GM08714 (cell line): ENCODE results near the gene USP34.
A peak's percentile ranks its signal among the peaks of the same experiment; 100 is the strongest.
"Not testable (repeated sequence)": the region's sequence is repeated elsewhere in the genome, so short reads cannot be mapped to it uniquely, and the experiment has no call there.

ENCODE experiments used
- H3K4me3 ChIP-seq: fragments of 200-500 bp; sonication (Bioruptor generic); 2 replicates; pipeline ENCODE4 v1.5.1; 2014; ENCODE audit warnings: mild to moderate bottlenecking, low read length, inconsistent platforms
- ZNF274 ChIP-seq: IDR thresholded peaks from 2 replicates; pipeline ENCODE4 v1.6.1; 2012; ENCODE audit warnings: mild to moderate bottlenecking, low read depth, low read length

The USP34 gene

DNA sequence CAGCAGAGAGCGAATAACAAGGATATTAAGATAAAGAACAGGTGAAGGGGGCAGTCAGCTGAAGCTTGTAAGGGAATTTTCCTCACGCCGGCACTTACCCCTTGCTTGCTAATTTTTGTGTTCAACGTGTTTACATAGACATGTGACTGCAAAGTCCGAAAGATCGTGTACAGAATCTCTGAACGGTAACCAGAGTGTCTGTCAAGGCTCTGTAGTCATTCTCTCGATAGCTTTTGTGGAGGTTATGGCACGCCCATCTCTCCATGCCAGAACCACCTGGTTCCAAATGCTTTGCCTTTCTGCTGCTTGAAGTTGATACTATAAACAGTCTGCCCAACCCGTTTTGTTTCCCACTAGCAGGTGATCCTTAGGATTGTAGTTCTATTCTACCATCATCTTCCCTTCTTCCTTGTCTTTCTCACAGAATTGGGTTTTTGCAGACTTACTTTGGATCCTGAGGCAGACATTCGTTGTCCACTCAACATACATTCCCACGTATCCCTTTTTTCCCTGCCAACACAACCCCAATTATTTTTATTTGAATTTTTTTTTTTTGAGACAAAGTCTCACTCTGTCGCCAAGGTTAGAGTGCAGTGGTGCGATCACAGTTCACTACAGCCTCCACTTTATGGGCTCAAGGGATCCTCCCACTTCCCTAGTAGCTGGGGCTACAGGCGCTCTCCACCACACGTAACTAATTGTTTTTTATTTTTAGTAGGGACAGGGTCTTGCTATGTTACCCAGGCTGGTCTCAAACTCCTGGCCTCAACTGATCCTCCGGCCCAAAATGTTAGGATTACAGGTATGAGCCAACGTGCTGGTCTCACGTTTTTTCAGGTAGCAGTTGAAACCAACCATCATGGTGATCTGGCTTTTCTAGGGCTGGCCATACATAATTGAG, 1.3 kb upstream of the USP34 start:
- no peak for TF ChIP-seq ZNF274
- peak overlapping the region; percentile 91 for H3K4me3 ChIP-seq

DNA sequence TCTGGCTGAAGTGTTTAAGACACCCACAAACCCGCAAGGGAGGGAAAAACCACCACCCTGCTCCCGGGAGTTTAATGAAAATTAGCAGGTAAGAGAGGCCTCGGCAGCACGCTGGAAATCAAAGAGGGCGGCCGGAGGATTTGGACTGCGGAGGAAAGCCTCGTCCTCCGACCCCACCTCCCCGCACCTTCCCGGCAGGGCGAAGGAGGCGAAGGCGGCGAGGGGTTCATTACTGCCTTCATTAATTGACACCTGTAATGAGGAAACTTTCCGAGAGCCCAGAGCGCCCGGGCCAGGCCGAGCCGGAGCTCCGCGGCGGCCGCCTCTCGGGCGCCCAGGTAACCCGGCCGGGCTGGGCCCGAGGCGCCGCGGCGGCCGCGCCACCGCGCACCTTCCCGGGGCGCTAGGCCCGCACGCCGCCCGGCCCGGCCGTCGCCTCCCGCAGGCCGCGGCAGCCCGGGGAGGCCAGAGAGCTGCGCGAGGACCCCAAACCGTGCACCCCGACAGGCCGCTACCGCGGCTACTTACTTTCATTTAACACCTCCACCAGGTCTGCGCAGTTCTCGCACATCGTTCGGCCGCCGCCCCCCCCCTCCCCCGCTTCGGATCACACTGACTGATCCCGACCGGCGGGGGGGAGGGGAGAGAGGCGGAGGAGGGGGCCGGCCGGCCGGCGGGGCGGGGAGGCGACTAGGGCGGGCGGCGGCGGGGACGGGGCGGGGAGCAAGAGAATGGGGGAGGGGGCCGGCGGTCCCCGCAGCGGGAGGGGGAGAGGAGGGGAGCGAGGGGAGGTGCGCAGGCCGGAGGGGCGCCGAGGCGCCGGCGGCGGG, 550 bp downstream of the USP34 start:
- H3K4me3 ChIP-seq, result peak overlapping the region; percentile 96
- TF ChIP-seq ZNF274, result no peak

DNA sequence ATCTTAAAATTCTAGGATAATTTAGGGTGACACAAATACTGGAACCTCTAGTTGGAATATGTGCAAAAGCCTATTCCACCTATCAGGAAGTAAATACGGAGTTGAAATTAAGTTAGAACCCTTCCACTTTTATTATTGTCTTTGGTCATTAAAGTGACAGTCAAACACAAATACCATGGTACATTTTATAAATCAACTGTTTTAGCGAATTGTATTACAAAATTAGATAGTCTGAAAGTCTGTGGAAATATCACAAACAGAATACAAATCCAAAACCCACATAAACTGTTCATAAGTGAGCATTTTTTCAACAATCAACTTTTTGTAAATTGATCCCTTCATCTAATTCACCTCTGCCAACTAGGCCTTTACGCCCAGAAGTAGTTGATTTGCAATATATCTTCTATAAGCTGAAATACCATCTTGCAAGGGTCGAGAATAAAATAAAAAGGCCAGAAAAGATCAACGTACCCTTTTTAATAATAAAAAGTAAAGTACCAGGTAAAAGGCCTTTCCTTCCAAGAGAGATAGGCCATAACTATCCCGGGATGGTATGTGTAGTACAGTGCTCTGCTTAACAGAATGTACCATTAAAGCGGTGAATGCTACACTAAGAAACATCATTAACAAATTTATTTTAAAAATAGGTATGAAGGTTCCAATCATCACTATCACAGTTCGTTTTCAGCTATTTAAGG, 1.3 kb downstream of the USP34 start:
- no peak for TF ChIP-seq ZNF274
- peak overlapping the region; percentile 96 for H3K4me3 ChIP-seq

DNA sequence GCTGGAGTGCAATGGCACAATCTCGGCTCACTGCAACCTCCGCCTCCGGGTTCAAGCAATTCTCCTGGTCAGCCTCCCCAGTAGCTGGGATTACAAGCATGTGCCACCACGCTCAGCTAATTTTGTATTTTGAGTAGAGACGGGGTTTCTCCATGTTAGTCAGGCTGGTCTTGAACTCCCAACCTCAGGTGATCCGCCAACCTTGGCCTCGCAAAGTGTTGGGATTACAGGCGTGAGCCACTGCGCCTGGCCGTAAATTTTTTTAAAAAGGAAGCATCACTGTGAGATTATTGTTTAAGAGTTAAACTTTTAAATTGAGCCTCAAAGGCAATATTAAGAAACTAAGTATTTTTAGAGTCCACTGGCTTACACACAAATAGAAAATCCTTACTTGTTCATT, 2.7 kb downstream of the USP34 start:
- H3K4me3 ChIP-seq, result not testable (repeated sequence)

DNA sequence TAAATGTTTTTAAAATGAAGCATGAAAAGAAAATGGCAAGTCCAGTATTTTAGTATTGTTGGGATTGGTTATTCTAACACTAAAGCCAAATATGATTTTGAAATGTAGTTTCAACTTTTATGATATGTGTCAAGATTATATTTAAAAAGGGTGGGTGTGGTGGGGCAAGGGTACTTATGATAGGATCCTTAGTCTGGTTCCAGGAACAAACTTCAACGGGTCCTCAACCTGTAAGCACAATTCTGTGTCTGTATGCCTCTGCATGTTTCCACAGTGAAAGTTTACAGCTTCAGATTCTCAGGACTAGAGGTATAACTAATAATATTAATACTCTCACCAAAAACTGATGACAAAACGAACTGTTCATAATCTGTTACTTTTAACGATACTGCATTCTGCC, 5.8 kb downstream of the USP34 start:
- H3K4me3 ChIP-seq, result no peak overlapping the region
- no peak for TF ChIP-seq ZNF274

DNA sequence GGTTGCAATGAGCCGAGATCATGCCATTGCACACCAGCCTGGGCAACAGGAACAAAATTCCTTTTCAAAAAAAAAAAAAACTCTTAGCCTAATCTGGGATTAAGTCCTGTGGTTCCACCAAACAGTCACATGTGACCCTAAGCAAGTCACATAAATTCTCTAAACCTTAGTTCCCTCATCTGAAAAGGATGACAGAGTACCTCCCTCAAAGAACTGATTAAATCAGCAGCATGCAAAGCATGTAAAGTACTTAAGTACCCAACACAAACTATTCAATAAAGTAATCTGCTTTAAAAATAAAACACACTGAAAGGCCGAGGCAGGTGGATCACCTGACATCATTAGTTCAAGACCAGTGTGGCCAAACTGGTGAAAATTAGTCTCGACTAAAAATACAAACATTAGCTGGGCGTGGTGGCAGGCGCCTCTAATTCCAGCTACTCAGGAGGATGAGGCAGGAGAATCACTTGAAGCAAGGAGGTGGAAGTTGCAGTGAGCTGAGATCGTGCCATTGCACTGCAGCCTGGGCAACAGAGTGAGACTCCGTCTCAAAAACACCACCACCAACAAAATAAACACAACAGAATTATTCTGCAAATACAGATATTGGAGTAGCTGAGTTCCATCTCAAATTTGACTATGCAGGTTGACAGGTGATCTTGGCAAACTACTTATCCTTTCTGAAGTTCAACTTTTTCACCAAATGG, 7.0 kb downstream of the USP34 start:
- no peak for TF ChIP-seq ZNF274
- no peak overlapping the region for H3K4me3 ChIP-seq

DNA sequence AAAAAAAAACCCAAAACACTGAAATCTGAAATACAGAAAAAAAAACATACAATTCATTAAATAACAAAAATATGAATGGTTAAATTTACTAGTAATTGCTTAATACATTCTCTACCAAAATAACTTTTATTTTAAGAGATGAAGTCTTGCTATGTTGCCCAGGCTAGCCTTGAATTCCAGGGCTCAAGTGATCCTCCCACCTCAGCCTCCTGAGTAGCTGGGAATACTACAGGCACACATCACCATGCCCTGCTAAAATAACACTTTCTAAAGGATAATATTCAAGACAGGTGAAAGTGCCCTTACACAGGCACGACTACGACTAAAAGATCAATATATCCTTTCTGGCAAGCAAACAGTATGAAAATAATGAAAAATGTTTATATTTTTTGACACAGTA, 9.5 kb downstream of the USP34 start:
- no peak for TF ChIP-seq ZNF274
- H3K4me3 ChIP-seq, result no peak overlapping the region

DNA sequence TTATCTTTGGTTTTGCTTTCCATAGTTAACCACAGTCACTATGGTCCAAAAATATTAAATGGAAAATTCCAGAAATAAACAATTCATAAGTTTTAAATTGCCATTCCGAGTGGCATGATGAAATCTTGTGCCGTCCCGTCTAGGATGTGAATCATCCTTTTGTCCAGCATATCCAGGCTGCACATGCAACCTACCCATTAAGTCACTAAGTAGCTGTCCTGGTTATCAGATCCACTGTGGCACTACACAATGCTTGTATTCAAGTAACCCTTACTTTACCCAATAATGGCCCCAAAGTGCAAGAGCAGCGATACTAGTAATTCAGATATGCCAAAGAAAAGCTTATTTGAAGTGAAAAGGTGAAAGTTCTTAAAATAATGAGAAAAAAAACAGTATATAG, 10.7 kb downstream of the USP34 start:
- H3K4me3 ChIP-seq, result no peak overlapping the region
- TF ChIP-seq ZNF274, result no peak

DNA sequence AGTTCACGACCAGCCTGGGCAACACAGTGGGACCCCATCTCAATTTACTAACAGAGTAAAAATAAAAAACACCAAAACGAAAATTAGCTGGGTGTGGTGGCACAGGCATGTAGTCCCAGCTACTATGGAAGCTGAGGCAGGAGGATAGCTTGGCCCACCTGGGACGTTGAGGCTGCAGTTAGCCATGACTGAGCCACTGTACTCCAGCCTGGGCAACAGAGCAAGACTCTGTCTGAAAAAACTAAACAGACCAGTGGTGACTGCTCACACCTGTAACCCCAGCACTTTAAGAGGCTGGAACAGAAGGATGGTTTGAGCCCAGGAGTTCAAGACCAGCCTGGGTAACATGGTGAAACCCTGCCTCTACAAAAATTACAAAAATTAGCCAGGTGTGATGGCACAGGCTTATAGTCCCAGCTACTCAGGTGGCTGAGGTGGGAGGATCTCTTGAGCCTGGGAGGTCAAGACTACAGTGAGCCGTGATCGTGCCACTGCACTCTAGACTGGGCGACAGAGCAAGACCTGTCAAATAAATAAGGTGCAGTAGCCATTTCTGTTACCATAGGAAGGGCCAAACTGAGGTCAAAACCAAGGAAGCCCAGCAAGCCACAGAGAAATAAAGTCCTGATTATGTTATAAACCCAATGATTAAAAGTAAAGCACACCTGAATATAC, 14.0 kb downstream of the USP34 start:
- no peak overlapping the region for H3K4me3 ChIP-seq
- TF ChIP-seq ZNF274, result no peak

DNA sequence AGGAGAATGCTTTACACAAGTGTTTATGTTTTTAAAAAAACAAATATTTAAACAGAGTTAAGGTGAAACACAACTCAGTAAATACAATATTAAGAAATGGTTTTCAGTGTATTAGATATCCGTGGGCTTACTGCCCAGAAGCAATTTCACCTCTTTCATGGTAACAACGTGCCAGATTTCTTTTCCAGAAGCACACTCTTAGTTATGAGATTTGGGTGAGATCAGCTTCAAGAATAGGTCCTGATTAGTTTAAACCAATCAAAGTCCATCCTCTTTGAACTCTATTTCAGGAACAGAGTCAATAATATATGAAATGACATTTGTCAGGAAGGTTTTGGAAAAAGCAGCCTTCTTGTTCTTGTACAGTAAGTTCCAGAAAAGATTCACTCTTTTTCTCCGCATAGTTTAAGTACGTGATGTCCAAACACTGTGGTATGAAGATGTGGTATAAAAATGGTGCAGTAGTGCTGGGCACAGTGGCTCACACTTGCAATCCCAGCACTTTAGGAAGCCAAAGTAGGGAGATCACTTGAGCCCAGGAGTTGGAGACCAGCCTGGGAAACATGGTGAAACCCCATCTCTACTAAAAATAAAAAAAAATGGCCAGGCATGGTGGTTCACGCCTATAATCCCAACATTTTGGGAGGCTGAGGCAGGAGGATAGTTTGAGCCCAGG, 14.7 kb downstream of the USP34 start:
- H3K4me3 ChIP-seq, result no peak overlapping the region
- no peak for TF ChIP-seq ZNF274

DNA sequence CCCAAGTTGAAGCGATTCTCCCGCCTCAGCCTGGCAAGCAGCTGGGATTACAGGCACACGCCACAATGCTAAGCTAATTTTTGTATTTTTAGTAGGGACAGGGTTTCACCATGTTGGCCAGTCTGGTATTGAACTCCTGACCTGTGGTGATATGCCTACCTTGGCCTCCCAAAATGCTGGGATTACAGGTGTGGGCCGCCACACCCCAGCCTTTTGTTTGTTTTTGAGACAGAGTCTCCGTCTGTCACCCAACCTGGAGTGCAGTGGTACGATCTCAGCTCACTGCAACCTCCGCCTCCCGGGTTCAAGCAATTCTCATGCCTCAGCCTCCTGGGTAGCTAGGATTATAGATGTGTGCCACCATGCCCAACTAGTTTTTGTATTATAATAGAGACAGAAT, 15.9 kb downstream of the USP34 start:
- H3K4me3 ChIP-seq, result not testable (repeated sequence)

DNA sequence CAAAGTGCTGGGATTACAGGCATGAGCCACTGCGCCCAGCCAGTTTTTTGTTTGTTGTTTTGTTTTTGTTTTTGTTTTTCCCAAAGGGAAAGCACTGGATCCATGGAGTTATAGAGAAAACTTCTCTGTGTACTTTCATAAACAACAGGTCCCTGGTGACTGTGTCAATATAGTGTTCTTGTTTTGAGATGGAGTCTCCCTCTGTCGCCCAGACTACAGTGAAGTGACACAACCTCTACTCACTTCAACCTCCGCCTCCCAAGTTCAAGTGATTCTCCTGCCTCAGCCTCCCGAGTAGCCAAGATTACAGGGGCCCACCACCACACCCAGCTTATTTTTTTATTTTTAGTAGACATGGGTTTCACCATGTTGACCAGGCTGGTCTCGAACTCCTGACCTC, 16.5 kb downstream of the USP34 start:
- no peak for TF ChIP-seq ZNF274

DNA sequence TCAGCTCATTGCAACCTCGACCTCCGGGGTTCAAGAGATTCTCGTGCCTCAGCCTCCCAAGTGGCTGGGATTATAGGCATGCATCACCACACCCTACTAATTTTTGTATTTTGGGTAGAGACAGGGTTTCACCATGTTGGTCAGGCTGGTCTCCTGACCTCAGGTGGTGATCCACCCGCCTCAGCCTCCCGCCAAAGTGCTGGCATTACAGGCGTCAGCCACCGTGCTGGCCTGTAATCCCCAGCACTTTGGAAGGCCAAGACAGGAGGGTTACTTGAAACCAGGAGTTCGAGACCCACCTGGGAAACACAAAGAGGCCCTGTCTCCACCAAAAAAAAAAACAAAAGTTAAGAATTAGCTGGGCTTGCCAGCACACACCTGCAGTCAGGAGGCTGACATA, 18.5 kb downstream of the USP34 start:
- no peak for TF ChIP-seq ZNF274
- H3K4me3 ChIP-seq, result no peak overlapping the region

More for the DNA sequence above, 16.5 kb downstream of the USP34 start:
- no peak overlapping the region for H3K4me3 ChIP-seq
